NCI-H2227 (cell line): ENCODE data around the gene NPIPB6.
A peak's percentile ranks its signal among the peaks of the same experiment; 100 is the strongest.

ENCODE experiments used
- DNase-seq: peaks from one replicate; lab custom pipeline; 2025; ENCODE audit not compliant: unreplicated experiment; lab: John Stamatoyannopoulos, UW

NPIPB6 gene

DNA sequence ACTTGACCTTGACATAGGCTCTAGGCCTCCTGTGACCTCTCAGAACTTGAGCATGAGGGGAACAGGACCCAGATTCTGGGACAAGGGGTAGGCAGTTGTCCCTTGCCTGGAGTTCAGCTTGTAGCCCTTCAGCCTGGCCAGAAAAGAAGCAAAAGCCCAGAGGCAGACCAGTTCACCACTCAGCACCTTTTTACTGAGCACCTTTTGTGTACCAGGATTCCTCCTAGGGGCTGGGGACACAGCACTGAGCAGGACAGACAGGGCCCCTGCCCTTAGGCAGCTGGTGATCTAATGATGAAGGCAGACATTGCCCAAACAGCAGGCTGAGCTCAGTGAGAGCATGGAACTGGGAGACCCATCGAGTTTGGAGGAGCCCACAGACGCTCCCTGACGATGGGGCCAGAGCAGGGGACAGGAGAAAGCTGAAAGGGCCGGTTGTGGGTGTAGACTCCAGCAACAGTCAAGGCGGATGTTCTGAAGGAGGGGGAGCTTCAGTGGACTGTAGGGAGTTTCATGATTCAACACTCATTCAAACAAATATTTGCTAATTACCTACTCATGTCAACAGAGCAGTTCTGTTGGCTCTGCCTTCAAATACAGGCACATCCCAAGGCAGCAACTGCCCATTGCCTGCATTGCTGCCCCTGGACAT lies 38.9 kb downstream of the NPIPB6 start:
- no peak for DNase-seq

DNA sequence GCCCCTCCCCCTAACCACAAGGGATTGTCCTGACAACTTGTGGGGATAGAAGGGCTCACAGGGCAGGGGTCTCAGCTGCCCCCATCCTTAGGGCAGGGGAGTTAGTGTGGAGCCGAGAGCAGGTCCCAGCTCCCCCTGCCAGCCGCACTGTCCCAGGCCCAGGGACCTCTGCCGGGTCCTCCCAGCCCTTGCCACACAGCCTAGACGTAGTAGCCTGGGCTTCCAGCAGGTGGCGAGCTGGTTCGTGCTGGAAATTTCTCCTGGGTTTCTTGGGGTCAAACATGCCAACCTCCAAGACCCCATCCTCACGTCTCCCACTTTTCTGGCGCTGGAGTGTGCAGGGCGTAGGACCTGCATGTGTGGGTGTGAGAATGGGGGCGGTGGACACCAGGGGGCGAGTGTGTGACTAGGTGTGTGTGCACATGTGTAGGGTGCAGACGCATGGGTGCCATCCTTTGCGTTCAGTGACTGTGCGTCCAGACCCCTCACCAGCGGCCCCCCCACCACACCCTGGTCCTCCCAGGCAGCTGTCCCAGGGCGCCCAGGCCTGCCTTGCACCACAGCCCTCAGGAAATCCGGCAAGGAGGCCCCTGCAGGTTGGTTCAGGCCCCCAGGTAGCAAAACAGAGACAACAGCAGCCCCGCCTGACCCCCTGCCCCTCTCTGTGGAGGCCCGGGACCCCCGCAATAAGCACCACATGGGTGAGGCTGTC lies 41.5 kb downstream of the NPIPB6 start:
- peak; percentile 39 for DNase-seq

DNA sequence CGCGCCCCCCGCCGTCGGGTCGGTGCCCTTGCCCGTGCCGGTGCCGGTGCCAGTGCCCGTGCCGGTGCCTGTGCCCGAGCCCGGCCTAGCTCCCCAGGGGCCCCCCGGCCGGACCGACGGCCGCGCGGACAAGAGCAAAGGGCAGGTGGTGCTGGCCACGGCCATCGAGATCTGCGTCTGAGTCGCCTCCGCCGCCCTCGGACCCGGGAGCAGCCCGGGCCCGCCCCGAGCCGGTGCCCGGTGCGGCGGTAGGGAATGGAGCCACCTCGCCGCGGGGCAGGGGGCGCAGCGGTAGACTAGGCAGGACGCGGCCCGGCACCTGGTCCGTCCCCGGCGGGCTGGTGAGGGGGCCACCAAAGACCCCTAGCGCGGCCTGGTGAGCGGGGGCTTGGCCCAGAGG lies 42.6 kb downstream of the NPIPB6 start:
- DNase-seq: no peak

DNA sequence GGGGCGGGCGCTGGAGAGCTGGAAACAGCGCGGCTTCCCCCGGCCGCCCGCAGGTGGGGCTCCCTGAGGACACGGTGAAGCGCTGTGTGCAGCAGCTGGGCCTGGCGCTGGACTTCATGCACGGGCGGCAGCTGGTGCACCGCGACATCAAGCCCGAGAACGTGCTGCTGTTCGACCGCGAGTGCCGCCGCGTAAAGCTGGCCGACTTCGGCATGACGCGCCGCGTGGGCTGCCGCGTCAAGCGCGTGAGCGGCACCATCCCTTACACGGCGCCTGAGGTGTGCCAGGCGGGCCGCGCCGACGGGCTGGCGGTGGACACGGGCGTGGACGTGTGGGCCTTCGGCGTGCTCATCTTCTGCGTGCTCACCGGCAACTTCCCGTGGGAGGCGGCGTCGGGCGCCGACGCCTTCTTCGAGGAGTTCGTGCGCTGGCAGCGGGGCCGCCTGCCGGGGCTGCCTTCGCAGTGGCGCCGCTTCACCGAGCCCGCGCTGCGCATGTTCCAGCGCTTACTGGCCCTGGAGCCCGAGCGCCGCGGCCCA lies 43.2 kb downstream of the NPIPB6 start:
- no peak for DNase-seq

DNA sequence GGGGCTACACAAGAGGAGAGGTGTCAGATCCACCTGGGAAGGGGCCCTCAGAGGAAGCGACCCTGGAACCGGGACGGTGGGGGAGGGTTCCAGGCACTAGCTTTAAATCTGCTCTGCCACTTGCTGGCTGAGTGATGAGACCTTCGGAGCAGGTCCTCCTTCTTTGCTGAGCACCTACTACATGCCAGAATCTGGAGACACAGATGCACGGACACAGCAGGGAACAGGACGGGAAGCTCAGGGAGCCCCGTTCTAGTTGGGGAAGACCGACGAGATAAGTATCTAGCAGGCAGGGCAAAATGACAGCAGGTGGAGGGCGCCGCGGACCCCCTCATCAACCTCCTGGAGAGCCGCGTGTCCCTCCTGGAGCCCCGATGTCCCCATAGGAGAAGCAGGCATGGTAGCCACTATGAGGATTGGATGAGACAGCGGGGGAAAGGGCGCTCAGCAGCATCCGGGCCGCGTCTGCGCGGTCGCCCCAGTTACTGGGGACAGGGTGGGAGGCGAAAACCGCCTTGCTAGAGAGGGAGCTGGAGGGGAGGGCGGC lies 43.8 kb downstream of the NPIPB6 start:
- DNase-seq: no peak

DNA sequence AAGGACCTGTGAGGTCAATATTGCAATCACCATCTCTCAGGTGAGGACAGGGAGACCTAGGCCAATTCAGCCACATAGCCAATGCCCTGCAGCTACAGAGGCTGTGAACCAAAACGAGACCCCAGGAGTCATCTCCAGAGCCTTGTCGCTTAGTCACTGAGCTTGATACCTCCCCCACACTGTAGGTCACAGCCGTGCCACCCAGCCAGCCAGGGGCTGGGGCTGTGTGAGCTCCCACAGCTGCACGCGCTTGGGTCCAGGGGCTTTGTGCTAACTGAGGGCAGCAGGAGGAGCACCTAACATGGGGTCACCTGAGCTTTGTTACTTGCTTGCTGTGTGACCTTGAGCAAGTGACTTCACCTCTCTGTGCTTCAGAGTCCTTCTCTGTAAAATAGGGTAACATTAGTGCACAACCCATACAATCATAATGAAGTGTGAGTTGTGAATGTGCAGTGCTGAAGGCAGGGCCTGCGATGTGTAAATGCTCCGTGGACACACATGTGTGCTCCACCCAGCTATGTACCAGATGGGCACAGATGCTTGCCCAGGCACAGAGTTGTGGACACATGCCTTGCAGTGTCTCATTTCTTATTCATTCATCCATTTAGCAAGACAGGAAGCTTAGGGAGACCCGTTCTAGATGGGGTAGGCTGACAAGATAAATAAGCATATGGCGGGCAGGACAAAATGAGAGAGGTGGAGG lies 45.1 kb downstream of the NPIPB6 start:
- no peak for DNase-seq

DNA sequence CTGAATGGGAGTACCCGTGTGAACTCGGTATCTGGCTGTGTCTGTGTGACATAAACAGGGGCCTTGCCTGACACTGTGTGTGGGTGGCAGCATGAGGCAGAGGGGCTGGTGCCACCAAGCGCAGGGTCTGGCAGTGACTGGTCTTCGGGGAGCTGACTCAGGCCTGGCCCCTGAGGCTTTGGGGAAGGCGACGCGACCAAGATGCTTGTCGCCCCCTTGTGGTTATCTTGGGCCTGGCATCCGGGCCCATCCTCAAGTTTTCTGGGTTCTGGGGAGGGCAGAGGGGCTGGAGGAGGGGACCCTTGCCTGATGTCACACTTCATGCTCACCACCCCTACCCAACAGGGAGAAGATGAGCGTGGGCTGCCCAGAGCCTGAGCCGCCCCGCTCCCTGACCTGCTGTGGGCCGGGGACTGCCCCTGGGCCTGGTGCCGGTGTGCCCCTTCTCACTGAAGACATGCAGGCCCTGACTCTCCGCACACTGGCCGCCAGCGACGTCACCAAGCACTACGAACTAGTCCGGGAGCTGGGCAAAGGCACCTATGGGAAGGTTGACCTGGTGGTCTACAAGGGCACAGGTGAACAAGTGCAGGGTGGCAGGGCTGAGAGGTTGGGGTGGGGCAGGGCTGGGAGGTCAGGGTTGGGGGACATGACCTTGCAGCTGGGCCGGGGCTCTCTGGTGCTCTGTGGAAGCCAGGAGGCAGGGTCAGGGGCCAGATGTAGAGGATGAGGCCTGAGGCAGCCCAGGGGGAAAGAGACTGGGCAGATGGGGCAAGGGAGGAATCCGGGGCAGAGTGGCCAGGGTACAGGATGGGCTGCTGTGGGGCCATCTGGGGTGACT lies 46.0 kb downstream of the NPIPB6 start:
- DNase-seq: peak; percentile 67

DNA sequence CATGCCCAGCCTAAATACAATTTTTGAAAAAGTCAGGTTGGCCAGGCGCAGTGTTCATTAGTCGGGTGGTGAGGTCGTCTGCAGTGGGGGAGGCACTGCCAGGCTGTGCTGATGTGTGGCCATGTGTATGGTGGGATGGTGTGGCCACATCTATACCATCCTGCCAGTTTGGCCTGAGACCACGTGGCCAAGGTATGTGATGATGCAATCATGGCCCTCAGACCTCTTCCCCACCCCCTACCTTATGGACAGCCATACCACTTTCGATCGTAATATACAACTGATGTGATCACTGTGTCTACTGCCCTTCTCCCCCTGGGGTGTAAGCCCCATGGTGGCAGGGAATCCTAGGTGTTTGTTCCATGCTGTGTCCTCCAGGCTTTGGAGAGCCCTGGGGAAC lies 47.3 kb downstream of the NPIPB6 start:
- no peak for DNase-seq

DNA sequence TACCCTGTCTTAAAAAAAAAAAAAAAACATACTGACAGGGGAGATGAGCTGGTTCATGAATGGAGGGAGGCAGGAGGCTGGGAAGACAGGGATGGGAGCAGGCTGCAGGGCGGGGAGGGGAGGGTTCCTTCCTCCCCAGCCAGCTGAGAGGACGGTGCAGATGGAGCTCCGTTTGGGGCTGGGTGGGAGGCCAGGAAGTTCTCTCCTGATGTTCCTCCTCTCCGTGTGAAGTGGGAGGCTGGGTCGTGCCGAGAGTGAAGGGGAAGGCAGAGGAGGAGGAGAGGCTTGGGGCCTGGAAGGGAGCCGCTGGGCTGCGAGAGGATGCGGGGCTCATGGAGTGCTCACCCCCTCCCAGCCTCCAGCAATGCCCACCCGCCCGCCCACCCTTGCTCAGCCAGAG lies 49.7 kb downstream of the NPIPB6 start:
- no peak for DNase-seq

DNA sequence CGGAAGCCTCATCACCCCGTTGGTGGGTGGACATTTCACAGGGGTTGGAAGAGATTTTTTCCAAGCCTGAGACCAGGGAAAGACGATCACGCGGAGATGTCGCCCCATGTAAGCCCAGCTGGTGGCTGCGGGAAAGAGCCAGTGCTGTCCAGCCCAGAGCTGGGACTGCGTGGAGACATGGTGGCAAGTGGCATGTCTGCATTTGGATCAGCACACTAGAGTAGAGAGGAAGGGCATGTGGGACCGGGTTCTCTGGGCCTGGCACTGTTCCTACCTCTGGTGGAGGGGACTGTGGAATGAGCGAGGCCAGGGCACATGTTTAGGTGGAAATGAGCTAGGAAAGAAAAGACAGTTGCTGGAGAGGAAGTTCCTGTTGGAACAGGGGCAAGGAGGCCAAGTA lies 51.0 kb downstream of the NPIPB6 start:
- no peak for DNase-seq

DNA sequence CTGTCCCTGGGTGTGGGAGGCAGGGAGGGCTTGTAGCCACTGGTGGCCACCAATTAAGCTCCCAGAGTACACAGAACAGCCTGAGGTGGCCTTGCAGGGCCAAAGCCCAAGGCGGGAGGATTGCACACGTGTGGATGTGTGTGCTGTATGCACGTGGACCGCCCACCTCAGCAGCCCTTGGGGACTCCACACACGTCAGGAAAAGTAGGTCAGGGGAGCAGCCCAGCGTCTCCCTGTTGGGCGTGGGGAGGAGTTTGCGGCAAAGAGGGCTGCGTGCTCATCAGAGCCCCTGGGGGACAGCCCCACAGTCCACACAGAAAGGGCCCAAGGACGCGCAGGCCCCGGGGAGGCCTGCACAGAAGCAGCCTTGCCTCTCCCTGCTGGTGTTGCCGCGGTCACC lies 51.4 kb downstream of the NPIPB6 start:
- no peak for DNase-seq

DNA sequence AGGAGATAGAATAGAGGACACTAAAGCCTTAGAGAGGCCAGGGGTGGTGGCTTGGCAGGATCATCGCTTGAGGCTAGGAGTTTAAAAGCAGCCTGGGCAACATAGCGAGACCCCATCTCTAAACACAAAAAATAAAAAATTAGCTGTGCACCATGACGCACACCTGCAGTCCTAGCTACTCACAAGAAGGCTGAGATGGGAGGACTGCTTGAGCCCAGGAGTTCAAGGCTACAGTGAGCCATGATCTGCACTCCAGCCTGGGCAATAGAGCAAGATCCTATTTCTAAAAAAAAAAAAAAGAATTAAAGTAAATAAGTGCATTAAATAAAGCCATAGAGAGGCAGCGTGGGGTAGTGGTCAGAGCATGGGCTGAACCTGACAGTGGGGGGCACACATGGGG lies 51.9 kb downstream of the NPIPB6 start:
- DNase-seq: no peak

DNA sequence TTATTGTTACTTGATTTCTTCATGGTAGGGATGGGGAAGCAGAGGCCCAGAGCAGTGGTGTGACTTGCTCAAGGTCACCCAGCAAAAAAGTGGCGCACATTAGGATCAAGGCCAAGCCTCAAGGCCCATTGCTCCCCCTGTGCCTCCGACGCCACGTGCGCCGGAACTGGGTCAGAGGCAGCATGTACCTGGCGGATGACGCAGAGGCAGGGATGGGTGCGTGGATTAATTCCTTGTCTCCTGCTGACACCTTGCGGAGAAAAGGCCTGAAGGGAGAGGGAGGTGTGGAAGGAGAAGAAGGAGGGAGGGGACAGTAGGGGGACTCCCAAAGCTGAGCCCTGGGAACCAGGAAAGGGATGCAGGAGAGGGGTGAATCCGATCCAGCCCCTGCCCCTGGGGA lies 52.5 kb downstream of the NPIPB6 start:
- no peak for DNase-seq

DNA sequence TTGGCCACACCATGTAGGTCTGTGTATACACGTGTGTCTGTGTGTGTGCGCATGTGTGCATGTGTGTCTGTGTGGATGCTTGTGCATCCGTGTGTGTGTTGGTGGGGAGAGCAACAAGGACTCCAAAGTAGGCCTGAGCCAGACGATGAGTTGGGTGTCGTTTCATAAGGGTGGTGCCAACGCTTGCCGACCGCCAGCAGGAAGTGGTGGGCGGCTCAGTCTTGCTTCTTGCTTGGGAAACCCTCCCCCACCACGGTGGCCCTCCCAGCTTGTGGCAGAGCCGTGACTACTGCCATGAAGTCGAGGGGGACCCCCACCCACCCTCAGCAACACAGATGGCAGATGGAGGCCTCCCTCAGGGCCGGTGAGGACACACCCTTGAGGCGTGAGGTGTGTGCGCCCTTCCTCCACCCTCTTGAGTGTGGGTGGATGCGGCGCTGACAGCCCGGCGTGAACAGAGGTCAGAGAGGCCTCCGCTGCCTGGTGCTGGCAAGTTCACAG lies 53.4 kb downstream of the NPIPB6 start:
- peak; percentile 31 for DNase-seq

DNA sequence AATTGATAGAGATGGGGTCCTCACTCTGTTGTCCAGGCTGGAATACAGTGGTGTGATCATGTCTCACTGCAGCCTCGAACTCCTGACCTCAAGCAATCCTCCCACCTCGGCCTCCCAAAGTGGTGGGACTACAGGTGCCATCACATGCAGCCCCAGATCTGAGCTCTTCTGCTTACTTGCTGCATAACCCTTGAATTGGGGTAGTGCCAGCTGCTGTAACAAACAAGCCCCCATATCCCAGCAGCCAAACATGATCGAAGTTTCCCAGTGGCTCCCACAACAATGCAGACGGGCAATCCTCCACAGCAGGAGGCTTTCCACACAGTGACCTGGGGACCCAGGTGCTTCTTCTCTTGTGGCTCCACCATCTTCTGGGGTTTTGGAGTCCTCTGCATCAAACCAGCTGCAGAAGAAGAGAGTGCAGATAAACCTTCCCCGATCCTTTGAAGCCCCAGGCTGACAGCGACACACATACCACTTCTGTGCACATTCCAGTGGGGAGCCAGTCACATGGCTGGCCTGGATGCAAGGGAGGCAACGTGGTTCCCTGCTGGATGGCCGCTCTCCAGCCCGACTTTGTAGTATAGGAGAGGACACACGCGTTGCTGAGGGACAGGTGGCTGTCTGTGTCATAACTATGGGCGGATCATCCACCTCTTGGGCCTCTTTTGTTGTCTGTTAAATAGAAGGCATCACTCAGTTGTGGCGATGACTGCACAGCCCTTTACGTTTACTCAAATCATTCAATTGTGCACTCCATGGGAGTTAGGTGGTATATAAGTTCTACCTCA lies 54.3 kb downstream of the NPIPB6 start:
- DNase-seq: no peak

DNA sequence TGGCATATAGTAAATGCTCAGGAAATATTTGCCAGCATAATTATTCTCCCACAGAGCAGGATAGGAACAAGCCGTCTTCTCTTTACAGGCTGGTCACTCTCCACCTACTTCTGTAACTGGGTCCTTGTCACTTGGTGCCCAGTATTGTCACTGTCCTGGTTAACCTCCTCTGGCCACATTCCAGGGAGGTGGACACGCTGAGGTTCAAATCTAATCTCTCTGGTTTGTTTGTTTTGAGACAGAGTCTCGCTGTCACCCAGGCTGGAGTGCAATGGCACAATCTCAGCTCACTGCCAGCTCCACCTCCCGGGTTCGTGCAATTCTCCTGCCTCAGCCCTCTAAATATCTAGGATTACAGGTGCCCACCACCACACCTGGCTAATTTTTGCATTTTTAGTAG lies 55.4 kb downstream of the NPIPB6 start:
- no peak for DNase-seq

DNA sequence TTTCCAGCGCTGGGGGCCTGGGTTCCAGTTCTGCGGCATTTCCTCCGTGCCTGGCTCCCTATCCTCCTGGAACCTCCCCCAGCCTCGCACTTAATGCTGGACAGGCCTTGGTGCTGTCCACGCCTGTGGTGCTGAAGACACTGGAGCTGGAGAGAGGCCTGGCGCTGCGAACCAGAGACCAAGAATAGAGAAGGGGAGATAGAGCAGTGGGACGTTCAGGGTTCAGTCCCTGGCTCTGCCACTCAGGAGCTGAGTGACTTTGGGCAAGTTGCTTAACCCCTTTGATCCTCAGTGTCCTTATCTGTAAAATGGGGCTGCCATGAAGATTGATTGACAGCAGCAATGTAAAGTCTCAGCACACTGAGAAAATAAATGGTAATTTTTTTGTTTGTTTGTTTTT lies 59.1 kb downstream of the NPIPB6 start:
- no peak for DNase-seq

DNA sequence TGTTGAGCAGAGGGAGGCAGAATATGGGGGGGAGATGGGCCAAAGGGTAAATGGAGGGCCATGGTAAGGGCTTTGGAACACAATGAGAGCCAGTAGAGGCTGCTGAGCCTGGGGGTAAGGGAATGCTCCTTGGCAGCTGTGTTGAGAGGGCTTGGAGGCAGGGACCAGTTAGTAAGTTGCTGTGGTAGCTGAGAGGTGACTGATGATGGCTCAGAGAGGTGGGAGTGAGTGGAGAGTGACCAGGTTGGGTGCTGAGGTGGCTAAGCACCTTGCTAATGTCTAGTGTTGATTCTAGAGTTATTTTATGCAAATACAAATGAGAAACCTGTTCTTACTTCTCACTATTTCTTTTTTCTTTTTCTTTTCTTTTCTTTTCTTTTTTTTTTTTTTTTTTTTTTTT lies 60.2 kb downstream of the NPIPB6 start:
- DNase-seq: no peak

DNA sequence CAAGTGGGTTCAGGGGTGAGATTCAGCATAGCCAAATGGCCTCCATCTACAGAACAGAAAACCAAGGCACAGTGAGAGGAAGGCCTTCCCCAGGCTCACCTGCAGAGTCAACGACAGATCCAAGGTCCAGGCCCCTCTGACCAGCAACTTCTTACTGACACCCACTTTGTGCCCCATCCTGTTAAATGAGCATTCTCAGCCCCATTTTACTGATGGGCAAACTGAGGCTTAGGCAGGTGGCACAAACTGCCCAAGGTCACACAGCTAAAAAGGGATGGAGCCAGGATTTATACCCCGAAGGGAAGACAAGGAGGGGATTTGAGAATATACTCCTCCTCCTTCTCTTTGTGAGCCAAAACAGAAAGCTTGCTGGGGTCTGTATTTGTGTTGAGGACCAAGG lies 61.7 kb downstream of the NPIPB6 start:
- no peak for DNase-seq

DNA sequence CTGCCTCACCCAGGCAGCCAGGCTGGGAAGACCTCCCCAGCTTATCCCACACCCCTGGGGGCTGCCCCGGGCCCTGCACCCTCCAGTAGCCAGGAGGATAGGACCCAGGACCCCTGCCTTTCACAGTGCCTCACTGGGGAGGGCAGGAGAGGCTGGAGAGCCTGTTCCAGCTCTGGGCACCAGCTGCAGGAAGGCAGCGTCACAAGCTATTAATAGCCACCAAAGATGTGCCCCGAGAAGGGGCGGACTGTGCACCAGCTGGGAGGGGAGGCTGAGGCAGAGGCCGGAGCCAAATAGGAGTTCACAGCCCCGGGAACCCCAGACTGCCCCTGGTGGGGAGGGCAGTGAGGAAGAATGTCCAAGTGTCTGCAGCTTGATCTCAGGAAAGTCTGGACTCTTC lies 62.2 kb downstream of the NPIPB6 start:
- DNase-seq: no peak
